Activated CD8-positive, alpha-beta memory T cell treated with anti-CD3 and anti-CD28 coated beads, Interleukin-2, amount 50 U/mL, for 4 hours (primary cell): ENCODE data around the gene PDLIM7.
"Not testable (repeated sequence)": the region's sequence is repeated elsewhere in the genome, so short reads cannot be mapped to it uniquely, and the experiment has no call there.

Experiments used
- DNase-seq: peaks from one replicate; pipeline ENCODE4 v3.0.0-alpha.2; 2020

The PDLIM7 gene

GRCh38 chr5:177490311-177490991 lies 7.0 kb downstream of the PDLIM7 start:
- DNase-seq, result no peak

- DNase-seq, result no peak
These were observed 8.2 kb downstream of the PDLIM7 start for GRCh38 chr5:177489119-177489716.

GRCh38 chr5:177487975-177488374 lies 9.4 kb downstream of the PDLIM7 start:
- no peak for DNase-seq

DNA sequence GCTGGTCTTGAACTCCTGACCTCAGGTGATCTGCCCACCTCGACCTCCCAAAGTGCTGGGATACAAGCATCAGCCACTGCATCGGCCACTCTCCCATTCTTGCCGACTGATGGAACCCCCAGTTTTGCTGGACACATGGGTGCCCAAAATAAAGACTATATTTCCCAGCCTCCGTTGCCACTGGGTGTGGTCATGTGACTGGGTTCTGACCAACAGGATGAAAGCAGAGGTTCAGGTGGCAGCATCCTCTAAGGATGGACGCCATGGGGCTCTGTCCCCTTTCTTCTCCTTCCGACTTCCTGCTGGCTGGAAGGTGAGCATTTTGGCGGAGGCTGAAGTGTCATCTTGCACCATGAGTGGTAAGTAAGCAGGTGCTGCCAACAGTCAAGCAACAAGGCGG lies 10.3 kb downstream of the PDLIM7 start:
- DNase-seq, result no peak

DNA sequence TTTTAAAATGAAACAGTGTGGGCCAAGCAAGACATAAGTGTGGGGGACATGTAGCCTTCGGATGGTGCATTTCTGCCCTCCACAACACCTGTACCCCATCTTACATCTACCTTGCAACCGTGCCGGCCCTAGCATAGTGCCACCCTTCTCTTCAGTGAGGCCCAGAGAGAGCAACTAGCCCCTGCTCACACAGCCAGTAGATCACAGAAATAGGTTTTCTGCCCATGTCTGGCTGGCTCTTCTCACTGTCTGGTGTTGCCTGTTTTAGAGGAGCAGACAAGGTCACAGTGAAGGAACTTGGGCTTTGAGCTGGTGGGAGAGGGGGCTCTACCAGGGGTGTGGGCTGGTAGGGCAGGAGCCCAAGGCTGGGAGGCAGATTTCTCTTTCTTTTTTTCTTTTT lies 11.1 kb downstream of the PDLIM7 start:
- no peak for DNase-seq

- DNase-seq, result not testable (repeated sequence)
These were observed 11.7 kb downstream of the PDLIM7 start for GRCh38 chr5:177485753-177486152.

DNA sequence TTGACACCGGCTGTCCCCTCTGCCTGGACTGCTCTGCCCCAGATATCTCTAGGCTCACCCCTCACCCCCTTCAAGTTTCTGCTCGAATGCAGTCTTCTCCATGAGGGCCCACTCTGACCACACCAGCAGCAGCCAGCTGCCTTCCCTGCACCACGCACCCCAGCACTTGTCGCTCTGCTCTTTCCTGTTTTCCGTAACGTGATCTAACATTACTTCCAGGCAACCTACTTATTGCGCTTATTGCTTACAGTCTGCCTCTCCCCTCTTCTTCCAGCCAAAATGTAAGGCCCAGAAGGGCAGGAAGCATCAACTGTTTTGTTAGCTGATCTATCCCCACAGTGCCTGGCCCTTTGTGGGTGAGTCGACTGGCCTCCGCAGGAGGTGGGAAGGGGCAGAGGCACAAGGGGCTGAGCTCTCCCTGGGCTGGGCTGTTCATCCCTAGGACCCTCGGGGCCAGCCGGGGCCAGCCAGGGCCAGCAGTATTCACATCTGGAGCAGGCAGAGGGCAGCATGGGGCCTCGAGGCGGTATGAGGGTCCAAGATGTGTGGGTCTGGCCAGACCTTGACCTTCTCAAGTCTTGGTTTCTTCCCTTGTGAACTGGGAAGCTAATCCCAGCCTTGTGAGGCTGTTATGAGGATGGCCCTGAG lies 12.4 kb downstream of the PDLIM7 start:
- no peak for DNase-seq

DNA sequence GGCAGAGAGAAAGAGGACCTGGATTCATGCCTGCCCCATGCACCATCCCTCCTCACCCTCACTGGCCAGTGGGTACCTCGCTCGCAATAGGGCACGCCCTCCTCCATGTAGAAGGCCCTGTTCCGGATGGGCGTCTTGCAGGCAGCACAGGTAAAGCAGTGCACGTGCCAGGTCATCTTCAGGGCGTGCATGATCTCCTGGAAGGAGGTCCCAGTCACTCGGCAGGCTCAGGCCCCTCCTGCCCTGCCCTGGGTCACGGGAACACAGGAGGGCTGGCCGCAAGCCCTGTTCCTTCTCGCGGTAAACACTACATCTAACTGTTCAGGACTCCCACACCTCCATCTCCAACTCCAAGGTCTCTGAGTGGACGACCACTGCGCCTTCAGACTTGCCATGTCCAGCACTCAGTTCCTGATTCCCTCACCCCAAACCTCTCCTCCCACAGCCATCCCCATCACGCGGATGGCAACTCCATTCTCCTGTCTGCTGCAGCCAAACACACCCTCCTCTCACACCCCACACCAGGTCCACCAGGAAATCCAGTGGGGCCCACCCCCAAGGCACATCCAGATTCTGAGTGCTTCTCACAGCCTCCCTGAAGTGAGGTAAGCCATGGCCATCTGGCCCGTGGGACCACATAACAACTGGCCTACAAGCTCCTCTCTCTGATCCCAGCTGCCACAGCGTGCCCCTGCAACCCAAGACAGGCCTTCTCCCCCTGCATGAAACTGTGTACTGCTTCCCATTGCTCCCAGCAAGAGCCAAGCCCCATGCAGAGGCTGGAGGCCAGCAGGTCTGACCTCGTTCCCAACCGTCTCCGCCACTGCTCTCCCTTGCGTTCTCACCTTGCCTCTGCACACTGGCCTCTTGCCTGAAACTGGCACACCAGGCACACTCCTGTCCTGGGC lies 13.2 kb downstream of the PDLIM7 start:
- no peak for DNase-seq

DNA sequence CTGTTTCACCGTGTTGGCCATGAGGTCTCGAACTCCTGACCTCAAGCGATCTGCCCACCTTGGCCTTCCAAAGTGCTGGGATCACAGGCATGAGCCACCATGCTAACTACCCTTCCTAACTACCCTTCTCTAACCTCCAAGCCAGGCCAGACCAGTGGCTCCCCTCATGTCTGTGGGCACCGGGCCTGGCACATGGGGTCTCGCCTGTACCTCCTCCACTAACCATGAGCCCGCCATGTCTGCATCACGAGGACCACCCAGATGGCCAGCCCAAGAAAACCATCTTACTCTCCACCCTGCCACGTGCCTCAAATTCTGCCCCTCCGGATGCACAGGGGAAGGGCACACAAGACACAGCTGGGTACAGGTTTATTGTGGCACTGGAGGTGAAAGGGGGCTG lies 14.4 kb downstream of the PDLIM7 start:
- no peak for DNase-seq

DNA sequence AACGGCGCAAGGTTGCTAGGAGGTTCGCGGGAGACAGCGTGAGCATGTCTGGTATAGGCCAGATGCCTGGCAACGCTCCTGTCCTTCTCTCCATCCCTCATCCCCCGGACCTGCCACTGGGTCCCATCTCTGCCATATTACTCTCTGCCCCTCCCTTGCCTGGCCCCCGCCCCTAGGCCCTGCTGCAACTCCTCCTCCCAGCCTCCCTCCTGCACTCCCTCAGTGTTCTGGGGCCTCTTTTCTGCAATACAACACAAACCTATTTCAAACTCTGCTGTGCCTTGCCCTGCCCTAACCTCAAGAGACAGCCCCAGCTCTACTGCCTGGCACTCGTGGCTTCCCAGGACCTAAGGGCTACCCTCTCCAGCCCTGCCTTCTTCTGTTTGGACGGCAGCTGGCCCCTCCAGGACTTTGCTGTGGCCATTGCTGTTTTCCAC lies 15.0 kb downstream of the PDLIM7 start:
- DNase-seq, result no peak

DNA sequence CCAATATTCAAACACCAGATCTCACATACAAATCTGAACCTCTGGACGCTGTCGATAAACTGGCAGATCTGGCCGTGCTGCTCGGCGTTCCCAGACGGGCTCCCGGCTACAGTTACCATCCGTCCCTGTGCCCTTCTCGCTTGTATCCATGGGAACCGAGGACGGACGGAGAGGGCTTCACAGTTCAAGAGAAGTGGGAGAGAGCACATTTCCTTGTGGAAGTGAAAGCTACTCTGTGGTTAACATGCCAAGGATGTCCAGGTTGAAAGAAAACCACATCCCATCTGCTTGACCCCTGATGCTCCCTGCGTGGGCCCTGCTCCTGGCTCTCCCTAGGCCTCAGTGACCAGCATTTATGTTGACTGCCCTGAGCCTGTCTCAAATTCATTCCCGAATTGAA lies 17.6 kb downstream of the PDLIM7 start:
- DNase-seq, result no peak

DNA sequence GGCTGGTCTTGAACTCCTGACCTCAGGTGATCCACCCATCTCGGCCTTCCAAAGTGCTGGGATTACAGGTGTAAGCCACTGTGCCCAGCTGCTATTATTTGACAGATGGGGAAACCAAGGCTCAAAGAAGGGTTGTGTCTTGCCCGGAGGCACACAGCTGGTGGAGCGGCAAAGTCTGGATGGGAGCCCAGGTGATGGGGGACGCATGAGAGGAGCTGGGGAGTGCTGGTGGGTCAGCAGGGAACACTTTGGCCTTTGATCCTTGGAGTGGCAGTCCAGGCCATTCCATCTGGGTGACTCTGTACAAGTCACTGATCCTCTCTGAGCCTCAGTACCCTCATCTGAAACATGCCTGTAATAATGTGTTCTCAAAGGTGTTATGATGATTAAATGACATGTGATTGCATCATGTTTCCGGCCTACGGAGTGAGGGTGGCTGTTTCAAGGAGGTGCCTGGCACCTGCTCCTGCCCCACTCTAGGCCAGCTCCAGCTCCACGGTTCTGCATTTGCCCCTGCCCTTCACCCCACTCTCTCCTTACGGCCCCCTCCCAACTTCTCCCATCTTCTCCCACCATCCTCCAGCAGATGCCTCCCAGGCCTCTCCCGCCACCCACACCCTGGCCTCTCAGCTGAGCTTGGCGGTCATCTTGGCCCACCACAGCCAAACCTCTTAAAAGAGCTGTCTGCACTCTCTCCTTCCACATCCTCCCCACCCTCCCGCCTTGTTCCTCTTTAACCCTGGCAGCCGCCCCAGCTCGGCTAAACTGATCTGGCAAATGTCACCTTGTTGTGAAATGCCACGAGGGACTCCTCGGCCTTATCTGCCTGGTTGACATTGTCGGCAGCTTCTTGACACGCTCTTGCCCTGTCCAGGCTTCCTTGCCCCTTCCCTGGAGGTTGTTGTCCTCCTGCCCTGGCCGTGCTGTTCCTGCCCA lies 18.4 kb downstream of the PDLIM7 start:
- DNase-seq, result peak; percentile 50

GRCh38 chr5:177477701-177478477 lies 19.5 kb downstream of the PDLIM7 start:
- DNase-seq, result no peak

DNA sequence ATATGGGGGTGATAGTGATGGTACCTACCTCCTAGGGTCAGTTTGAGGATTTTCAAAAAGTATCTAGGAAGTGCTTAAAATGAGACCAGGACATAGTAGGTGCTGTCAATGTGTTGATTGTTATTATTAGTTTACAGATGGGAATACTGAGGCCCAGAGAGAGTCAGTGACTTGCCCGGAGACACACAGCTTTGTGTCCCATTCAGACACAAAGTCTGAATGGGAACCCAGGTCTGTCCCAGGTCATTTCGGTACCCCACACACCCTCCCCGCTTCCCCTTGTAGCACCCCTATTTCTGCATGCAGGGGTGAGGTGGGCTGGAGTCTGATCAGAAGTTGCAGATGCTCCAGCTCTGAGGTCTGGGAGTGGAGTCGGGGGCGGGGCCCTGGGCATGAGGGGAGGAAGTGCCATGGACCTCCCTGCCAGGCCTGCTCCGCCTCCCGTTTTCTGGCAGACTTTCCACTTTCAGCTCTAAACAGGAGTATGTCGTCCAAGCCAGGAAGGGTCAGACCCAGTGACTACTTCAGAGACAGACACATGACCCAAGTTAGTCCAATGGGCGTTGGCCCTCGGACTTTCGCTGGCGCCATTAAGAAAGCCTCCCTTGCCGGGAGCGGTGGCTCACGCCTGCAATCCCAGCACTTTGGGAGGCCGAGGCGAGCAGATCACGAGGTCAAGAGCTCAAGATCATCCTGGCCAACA lies 20.7 kb downstream of the PDLIM7 start:
- DNase-seq, result no peak

GRCh38 chr5:177475563-177476427 lies 21.6 kb downstream of the PDLIM7 start:
- DNase-seq, result no peak

GRCh38 chr5:177474846-177475562 lies 22.4 kb downstream of the PDLIM7 start:
- no peak for DNase-seq

DNA sequence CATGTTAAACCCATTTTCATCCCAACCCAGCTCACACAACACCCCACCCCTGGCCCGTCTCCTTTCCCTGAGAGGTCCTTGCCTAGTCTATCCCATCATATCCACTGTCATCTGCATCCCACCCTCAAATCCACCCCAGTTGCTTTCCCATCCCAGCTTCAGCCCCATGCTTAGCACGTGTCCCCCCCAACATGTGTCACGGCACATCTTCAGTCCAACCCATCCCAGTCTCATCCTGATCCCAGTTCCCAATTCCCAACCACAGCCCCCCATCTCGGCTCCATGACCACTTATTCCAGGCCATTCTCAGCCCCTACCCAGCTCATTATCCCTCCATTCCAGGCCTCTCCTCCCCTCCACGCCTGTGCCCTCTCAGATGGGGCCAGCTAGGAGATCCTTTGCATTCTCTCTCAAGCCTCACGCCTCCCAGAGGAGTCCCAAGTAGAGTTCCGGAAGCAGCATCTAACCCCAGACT lies 23.4 kb downstream of the PDLIM7 start:
- no peak for DNase-seq

DNA sequence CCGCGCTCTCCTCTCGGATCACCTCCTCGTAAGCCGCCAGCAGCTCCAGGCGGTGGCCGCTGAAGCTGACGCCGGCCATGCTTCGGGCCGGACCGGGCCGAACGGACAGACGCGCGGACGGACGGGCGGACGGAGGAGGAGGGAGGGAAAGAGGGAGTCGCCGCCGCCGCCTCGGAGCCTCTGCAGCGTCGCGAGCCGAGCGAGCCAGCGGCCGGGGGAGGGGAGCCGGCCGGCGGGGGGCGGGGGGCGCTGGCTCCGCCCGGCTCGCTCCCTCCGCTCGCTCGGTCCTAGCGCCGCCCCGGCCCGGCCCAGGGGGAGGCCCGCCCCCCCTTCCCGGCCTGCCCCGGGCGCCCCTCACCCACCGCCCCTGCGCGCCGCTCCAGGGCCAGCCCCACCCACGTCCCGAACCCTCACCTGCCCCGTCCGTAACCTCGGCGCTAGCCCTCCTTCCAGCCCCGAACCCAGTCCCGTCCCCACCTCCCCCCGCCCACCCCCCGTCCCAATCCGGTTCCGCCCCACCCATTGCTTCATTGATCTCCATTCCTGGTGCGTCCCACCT lies 23.9 kb downstream of the PDLIM7 start, which contains the start of gene DBN1:
Gene DBN1, minus strand, starts transcription at position 192 of the 559 bp plus-strand sequence. Its CDS starts 113 bp downstream, at position 79.
- peak; percentile 37 for DNase-seq
